NCI-H82 treated with DMSO at 0.1 percent for 48 hours (cell line): ENCODE results near the gene NBPF3.
A peak's percentile ranks its signal among the peaks of the same experiment; 100 is the strongest.
"Not testable (repeated sequence)": the region's sequence is repeated elsewhere in the genome, so short reads cannot be mapped to it uniquely, and the experiment has no call there.

Source experiments
- DNase-seq: peaks from one replicate; lab custom pipeline; 2025; ENCODE audit not compliant: unreplicated experiment; lab: John Stamatoyannopoulos, UW

Gene NBPF3

GRCh38 chr1:21439721-21440629, at the start of gene NBPF3:
NBPF3 (plus strand) TSS chr1:21440137; CDS start chr1:21445087, 4,950 bp downstream.
- peak; percentile 35 for DNase-seq

- DNase-seq: no peak
These were observed 48.4 kb upstream of the NBPF3 start for GRCh38 chr1:21391497-21391896.

- DNase-seq: peak; percentile 44
These were observed 47.2 kb upstream of the NBPF3 start for GRCh38 chr1:21392587-21393263.

GRCh38 chr1:21396516-21396915, 43.4 kb upstream of the NBPF3 start:
- DNase-seq: no peak

GRCh38 chr1:21397813-21398188, 42.1 kb upstream of the NBPF3 start:
- no peak for DNase-seq

- DNase-seq: not testable (repeated sequence)
These were observed 38.1 kb upstream of the NBPF3 start for GRCh38 chr1:21401726-21402346.

- DNase-seq: no peak
These were observed 33.3 kb upstream of the NBPF3 start for GRCh38 chr1:21406659-21407058.

GRCh38 chr1:21409897-21410296, 30.0 kb upstream of the NBPF3 start:
- DNase-seq: not testable (repeated sequence)

- DNase-seq: no peak
These were observed 25.9 kb upstream of the NBPF3 start for GRCh38 chr1:21414015-21414414.

- not testable (repeated sequence) for DNase-seq
These were observed 19.6 kb upstream of the NBPF3 start for GRCh38 chr1:21420378-21420777.

- not testable (repeated sequence) for DNase-seq
These were observed 18.6 kb upstream of the NBPF3 start for GRCh38 chr1:21421307-21421706.

- DNase-seq: not testable (repeated sequence)
These were observed 12.0 kb upstream of the NBPF3 start for GRCh38 chr1:21427798-21428480.

GRCh38 chr1:21428481-21429073, 11.4 kb upstream of the NBPF3 start:
- DNase-seq: not testable (repeated sequence)

GRCh38 chr1:21429210-21429609, 10.7 kb upstream of the NBPF3 start:
- DNase-seq: not testable (repeated sequence)

GRCh38 chr1:21430875-21431274, 9.1 kb upstream of the NBPF3 start:
- DNase-seq: not testable (repeated sequence)

- no peak for DNase-seq
These were observed 5.5 kb upstream of the NBPF3 start for GRCh38 chr1:21434394-21434793.

- no peak for DNase-seq
These were observed 4.1 kb upstream of the NBPF3 start for GRCh38 chr1:21435646-21436487.

- no peak for DNase-seq
These were observed 3.2 kb upstream of the NBPF3 start for GRCh38 chr1:21436488-21437340.

- DNase-seq: no peak
These were observed 2.6 kb upstream of the NBPF3 start for GRCh38 chr1:21437341-21437640.
